ENCODE measurements around the gene THUMPD1.
A peak's percentile ranks its signal among the peaks of the same experiment; 100 is the strongest.
"Not testable (repeated sequence)": the region's sequence is repeated elsewhere in the genome, so short reads cannot be mapped to it uniquely, and the experiment has no call there.

THUMPD1 gene

DNA sequence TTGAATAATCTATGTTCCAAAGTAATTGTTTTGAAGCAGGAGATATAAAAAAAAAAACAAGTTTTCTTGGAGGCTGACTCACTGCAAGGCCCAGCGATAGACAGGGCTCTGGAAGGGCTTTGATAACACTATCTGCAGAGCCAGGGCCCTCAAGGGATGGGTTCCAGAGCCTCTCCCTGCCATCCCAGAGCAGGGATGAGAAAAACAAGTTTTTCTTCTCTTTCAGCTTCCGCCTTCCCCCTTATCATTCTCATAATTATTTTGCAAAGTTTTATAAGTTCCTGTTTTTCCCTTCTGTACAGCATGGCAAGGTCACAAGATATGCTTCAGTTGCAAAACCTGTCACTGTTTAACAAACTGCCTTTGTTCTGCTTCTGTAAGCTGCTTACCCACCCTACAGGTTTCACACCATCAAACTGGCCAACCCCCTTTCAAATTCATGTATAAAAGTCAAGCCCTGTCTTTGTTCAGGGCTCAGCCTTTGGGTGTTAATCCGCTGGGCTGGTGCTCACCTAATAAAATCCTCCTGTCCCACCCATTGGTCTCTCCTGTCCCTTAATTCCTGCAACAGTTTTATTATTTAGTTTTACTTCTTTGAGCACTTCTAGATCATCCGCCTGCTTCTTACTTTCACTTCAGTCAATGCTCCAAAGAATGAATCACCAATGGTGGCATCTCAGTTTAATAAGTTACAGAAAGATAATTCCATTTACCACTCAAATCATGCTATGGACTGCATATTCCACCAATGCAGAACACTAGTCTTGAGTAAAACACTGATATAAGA is 5.6 kb upstream of the THUMPD1 start:
- DNase-seq: no peak

DNA sequence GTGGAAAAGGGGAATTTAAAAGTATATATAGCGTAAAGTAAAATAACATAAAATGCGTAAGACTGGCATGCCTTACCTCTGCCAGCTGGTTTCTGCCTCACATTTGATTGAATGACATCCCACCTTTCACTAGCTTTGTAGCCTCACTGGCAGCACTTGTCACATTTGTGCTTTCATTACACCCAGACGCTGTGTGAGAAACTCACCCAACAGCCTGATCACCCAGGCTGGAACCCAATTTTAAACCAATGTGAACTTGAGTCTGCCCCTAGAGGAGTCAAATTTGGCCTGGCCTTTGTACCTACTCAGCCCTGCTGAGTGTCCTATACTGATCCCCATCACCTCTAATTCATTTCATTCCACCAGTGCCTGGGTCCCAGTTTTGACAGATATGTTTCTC is 4.8 kb upstream of the THUMPD1 start:
- DNase-seq: no peak

GRCh38 chr16:20744922-20745440 is 3.4 kb upstream of the THUMPD1 start:
- no peak for DNase-seq

DNA sequence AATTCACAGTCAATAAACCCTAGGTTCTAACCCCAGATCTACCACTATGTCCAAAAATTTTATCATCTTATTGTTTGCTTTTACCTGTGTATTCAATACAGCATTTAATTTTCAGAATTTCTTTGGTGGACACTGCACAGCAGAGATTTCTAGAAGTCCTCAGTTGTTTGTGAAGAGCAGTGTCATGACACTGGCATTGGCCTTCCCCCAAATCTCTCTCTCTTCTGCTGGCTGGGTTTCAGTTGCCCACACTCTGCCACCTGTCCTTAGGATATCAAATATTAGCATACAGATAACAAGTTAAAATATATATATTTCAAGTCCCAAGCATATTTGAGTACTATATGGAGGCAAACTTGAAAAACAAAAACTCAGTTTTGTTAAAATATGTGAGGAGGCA is 2.0 kb upstream of the THUMPD1 start:
- no peak for DNase-seq

- peak; percentile 2 to 44 for DNase-seq
Measured at GRCh38 chr16:20740901-20741521, 607 bp downstream of the THUMPD1 start.

DNA sequence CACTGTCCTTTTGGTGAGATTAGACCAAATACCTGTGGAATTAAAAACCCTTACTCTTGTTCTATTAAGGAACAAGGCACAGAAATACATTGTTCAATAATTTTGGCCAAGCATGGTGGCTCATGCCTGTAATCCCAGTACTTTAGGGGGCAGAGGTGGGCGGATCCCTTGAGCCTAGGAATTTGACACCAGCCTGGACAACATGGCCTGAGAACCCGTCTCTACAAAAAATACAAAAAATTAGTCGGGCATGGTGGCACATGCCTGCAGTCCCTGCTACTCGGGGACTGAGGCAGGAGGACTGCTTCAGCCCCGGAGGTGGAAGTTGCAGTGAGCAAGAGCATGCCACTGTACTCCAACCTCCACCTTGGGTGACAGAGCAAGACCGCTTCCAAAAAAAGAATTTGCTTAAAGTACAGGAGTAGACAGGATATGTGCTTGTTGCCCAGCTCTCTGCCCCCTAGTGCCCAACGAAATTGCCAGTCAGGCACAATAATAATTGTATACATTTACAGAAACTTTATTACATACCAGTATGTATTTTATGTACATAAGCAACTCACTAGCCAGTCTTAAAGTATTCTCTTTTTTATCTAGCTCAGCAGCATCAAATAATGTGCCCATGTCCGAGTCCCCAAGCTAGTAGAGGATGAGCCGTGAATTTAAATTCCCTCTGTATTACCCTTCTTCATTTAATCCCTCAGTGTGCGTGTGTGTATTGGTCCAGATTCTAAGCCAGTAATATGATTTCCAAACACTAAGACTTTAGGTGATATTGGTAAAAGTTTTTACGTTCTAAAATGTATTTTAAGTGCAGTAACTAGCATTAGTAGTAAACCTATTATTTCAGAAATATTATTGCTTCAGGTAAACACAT is 1.4 kb downstream of the THUMPD1 start:
- no peak for DNase-seq

- DNase-seq: no peak
Measured at GRCh38 chr16:20735490-20735889, 6.1 kb downstream of the THUMPD1 start.

GRCh38 chr16:20734782-20735181 is 6.8 kb downstream of the THUMPD1 start:
- DNase-seq: no peak

- DNase-seq: no peak
Measured at GRCh38 chr16:20734056-20734455, 7.6 kb downstream of the THUMPD1 start.

DNA sequence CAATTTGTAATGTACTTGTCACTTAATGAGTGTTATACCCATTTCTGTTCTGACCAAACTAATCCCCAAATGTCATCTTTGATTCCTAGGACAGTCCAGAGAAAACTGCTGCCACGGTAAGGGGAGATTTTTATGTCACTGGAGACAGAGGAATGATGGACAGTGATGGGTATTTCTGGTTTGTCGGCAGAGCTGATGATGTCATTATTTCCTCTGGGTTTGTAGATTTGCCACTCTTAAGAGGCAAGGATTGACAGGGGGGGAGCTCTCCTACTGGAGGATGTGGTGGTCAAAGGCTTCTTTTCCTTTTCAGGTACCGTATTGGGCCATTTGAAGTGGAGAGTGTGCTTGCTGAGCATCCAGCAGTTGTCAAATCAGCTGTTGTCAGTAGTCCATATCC is 12.5 kb downstream of the THUMPD1 start:
- no peak for DNase-seq

- DNase-seq: no peak
Measured at GRCh38 chr16:20727181-20727580, 14.4 kb downstream of the THUMPD1 start.

DNA sequence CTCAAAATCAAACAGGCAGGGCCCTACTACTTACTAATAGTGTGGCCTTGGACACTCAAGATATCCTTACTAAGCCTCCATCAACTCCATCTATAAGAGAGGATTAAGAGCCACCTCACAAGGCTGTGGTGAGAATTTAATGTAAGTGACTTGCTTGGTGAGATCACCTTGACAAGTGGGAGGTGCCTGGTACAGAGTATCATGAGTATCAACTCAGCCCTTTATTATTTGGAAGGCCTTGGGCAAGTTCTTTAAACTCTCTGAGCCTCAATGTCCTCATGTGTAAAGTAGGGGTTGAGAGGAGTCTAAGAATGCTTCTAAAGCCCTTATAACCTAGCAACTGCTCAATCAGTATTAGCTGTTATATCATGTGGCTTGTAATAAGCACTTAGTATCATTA is 15.0 kb downstream of the THUMPD1 start:
- DNase-seq: no peak

GRCh38 chr16:20720251-20720650 is 21.4 kb downstream of the THUMPD1 start:
- DNase-seq: no peak

- DNase-seq: not testable (repeated sequence)
Measured at GRCh38 chr16:20717718-20718117, 23.9 kb downstream of the THUMPD1 start.

DNA sequence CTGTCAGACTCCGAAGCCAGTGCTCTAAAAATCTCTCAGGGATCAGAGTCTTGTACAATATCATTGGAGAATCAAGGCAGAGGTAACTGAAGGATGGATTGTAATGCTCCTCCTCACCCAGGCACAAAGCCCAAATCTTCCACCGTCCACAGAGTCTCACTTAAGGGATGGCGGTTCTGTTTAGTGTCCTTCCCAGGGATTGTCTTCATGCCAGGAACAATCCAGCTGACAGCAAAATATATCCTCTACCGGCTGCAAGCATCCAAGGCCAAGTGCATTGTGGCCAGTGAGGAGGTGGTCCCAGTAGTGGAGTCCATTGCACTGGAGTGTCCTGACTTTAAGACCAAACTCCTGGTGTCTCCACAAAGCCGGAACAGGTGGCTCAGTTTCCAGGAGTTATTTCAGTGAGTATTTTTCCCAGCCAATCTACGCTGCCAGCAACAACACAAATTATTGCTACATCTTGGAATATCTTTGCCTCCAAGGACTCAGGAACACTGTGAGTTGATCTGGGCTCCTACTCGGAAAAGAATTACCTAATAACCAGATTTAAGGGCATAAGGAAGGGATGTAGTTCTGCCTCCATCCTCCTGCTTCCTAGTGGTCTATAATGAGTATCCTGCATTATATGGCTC is 30.2 kb downstream of the THUMPD1 start:
- no peak for DNase-seq

DNA sequence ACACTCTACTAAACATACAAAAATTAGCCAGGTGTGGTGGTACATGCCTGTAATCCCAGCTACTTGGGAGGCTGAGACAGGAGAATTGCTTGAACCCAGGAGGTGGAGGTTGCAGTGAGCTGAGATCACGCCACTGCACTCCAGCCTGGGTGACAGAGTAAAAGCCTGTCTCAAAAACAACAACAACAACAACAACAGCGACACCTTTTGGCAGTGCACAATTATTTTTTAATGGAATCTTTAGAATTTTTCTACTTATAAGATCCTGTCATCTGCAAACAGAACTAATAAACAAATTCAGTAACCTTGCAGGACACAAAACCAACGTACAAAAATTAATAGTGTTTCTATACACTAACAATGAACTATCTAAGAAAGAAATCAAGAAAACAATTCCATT is 33.5 kb downstream of the THUMPD1 start:
- DNase-seq: not testable (repeated sequence)

GRCh38 chr16:20707461-20707860 is 34.2 kb downstream of the THUMPD1 start:
- DNase-seq: no peak

- DNase-seq: not testable (repeated sequence)
Measured at GRCh38 chr16:20705972-20706371, 35.6 kb downstream of the THUMPD1 start.

DNA sequence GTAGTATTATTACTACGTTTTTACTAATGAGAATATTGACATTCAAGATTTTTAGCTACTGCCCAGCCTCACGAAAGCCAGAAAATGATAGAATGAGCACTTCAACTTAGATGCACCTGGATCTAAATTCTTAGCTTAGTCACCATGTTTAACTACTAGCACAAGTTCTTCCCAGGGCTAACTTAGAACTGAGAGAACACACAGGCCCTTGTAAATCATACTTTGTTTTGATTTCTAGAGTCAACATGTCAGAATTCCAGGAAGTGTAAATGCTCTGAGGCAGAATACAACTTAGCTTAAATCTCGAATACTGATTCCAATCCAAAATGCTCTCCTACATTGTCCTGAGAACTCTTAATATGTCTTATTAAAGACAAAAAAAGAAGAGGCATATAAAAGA is 37.3 kb downstream of the THUMPD1 start:
- no peak for DNase-seq

DNA sequence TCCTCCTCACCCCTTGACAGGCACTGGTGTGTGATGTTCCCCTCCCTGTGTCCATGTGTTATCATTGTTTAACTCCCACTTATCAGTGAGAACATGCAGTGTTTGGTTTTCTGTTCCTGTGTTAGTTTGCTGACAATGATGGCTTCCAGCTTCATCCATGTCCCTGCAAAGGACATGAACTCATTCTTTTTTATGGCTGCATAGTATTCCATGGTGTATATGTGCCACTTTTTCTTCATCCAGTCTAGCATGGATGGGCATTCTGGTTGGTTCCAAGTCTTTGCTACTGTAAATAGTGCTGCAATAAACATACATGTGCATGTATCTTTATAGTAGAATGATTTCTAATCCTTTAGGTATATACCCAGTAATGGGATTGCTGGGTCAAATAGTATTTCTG is 39.9 kb downstream of the THUMPD1 start:
- DNase-seq: not testable (repeated sequence)

GRCh38 chr16:20696618-20697017 is 45.0 kb downstream of the THUMPD1 start:
- DNase-seq: no peak

DNA sequence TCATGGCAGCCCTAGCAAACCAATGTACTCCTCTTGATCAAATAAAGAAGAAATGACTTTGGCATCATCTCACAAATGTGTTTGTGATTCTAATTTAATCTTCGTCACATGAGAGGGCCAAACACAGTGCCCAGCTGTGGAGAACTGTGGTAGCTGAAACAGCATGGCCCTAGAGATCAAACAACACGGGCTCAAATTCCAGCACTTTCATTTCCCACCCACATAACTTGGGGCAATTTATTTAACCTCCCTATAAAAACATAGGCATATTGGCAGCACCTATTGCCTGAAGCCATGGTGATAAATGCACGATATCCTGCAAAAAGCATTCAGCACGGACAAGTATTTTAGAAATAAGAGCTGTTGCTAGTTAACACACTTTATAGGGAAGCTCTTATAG is 46.6 kb downstream of the THUMPD1 start:
- no peak for DNase-seq

DNA sequence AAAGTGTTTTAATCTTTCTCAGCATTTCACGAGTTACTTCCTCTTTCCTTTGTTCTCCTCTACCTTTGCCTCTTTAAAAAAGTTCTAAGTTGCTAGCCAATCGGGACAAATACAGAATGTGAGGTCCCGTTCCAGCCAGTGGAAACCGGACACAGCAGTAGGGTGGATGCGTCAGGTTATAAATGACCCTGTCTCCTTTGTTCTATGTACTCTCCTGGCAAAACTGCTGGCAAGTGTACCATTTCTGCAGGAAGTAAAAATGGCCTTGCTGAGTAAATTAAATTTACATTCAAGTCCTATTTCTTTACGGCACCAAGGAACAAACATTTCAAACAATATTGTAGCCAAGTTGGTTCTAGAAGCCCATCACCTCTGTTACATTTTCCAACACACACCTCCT is 47.5 kb downstream of the THUMPD1 start:
- not testable (repeated sequence) for DNase-seq

Data from NCI-H187 (cell line).